ENCODE measurements around the gene RNF121. TPM values are rescaled to one million over a fixed set of nuclear protein-coding genes. Genes with fewer than 3 reads are reported as not detected.
"Not testable (repeated sequence)": the region's sequence is repeated elsewhere in the genome, so short reads cannot be mapped to it uniquely, and the experiment has no call there.

The RNF121 gene
- total RNA-seq: 48.3 to 55.4 TPM (median 52.2 TPM) in 3 replicates

DNA sequence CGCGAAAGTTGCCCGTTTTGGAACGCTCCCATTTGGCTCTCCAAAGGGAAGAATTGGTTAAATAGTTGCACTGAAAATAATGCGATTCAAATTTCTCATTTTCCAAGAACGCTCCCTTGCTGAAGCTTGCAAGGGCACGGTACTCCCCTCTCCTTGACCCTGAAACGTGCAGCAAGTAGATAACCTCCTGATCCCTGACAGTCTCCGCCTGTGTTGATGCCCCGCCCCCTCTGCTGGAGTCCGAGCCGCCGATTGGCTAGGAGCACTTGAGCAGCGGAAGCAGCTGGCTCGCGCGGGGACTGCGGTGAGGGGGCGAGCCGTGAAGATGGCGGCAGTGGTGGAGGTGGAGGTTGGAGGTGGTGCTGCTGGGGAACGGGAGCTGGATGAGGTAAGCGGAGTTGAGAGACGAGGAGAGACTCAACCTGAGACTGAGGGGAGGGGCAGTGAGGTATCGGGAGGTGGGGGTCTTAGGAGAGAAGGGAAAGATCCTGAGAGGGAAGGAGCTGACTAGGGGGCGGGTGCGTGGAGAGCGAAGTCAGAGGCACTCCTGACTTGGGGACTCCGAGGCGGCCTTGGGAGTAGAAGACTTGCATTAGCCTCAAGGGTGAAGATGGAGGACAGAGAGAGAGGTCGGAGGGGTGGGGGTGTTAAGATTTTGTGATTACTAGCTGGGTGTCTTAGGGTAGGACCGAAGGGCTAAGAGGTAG, at the start of gene RNF121:
RNF121 (plus strand) TSS at position 310 of the 707 bp plus-strand sequence; CDS start at position 326, 16 bp downstream.
- peak within 1 kb of the TSS; percentile 93 for H3K4me3 Mint-ChIP-seq
- H3K4me1 Mint-ChIP-seq: peaks cover 26% of the 10 kb centered on the region
- peaks cover 3% of the 10 kb centered on the region for H3K36me3 Mint-ChIP-seq
- peak; percentile 94 to 95 for DNase-seq (ENCODE audit: low spot score in 2 of 2, unreplicated experiment in 2 of 2)
- H3K27ac Mint-ChIP-seq: peak within 1 kb of the TSS; percentile 97
- TF ChIP-seq, protein P1, sequence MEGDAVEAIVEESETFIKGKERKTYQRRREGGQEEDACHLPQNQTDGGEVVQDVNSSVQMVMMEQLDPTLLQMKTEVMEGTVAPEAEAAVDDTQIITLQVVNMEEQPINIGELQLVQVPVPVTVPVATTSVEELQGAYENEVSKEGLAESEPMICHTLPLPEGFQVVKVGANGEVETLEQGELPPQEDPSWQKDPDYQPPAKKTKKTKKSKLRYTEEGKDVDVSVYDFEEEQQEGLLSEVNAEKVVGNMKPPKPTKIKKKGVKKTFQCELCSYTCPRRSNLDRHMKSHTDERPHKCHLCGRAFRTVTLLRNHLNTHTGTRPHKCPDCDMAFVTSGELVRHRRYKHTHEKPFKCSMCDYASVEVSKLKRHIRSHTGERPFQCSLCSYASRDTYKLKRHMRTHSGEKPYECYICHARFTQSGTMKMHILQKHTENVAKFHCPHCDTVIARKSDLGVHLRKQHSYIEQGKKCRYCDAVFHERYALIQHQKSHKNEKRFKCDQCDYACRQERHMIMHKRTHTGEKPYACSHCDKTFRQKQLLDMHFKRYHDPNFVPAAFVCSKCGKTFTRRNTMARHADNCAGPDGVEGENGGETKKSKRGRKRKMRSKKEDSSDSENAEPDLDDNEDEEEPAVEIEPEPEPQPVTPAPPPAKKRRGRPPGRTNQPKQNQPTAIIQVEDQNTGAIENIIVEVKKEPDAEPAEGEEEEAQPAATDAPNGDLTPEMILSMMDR (IDR thresholded peaks at IDR 0.05; ENCODE audit: unreplicated experiment): no peak
- no peaks in the 10 kb centered on the region for H3K9me3 Mint-ChIP-seq
- H3K27me3 Mint-ChIP-seq (ENCODE audit: low read depth): no peaks in the 10 kb centered on the region

DNA sequence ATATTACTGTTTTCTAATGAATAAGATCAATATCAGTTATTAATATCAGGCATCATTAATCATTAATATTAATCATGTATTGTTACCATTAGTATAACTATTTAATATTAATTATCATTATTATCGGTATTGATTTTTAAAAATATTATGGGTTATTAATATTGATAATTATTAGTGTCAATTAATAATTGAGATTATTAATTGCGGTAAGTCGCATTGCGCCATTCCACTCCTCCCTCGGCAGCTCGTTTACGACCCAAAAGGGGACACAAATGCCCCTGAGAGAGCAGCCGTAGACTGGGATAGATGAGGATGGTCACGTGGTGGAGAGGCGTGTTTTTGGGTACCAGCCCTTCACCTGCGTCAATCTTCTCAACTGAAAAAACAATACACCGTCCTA, 43.0 kb upstream of the RNF121 start:
- Mint-ChIP-seq H3K36me3 (peaks cover 23% of the 10 kb centered on the region), H3K9me3 (peaks cover 16% of the 10 kb centered on the region)
- not testable (repeated sequence) for H3K27me3 Mint-ChIP-seq (ENCODE audit: low read depth); DNase-seq (ENCODE audit: low spot score in 2 of 2, unreplicated experiment in 2 of 2); H3K4me3 Mint-ChIP-seq; H3K4me1 Mint-ChIP-seq; H3K27ac Mint-ChIP-seq

GRCh38 chr11:71888335-71889010, 40.4 kb upstream of the RNF121 start:
- peaks cover 27% of the 10 kb centered on the region for H3K36me3 Mint-ChIP-seq
- H3K4me3 Mint-ChIP-seq; H3K4me1 Mint-ChIP-seq; H3K27me3 Mint-ChIP-seq (ENCODE audit: low read depth); DNase-seq (ENCODE audit: low spot score in 2 of 2, unreplicated experiment in 2 of 2); H3K27ac Mint-ChIP-seq: not testable (repeated sequence)
- H3K9me3 Mint-ChIP-seq: peaks cover 25% of the 10 kb centered on the region

GRCh38 chr11:71889181-71889872, 39.5 kb upstream of the RNF121 start:
- DNase-seq (ENCODE audit: low spot score in 2 of 2, unreplicated experiment in 2 of 2); H3K4me3 Mint-ChIP-seq; H3K27ac Mint-ChIP-seq; H3K27me3 Mint-ChIP-seq (ENCODE audit: low read depth); H3K4me1 Mint-ChIP-seq: not testable (repeated sequence)
- H3K9me3 Mint-ChIP-seq: peaks cover 32% of the 10 kb centered on the region
- H3K36me3 Mint-ChIP-seq: peaks cover 34% of the 10 kb centered on the region

GRCh38 chr11:71895961-71896360, 32.9 kb upstream of the RNF121 start:
- Mint-ChIP-seq H3K4me1 (no peaks in the 10 kb centered on the region), H3K36me3 (peaks cover 41% of the 10 kb centered on the region), H3K27ac (no peak overlapping the region), H3K27me3 (ENCODE audit: low read depth) (no peaks in the 10 kb centered on the region), H3K4me3 (no peak overlapping the region), H3K9me3 (peaks cover 34% of the 10 kb centered on the region)
- DNase-seq (ENCODE audit: low spot score in 2 of 2, unreplicated experiment in 2 of 2): no peak
- TF ChIP-seq, protein P1 (IDR thresholded peaks at IDR 0.05; ENCODE audit: unreplicated experiment): no peak

DNA sequence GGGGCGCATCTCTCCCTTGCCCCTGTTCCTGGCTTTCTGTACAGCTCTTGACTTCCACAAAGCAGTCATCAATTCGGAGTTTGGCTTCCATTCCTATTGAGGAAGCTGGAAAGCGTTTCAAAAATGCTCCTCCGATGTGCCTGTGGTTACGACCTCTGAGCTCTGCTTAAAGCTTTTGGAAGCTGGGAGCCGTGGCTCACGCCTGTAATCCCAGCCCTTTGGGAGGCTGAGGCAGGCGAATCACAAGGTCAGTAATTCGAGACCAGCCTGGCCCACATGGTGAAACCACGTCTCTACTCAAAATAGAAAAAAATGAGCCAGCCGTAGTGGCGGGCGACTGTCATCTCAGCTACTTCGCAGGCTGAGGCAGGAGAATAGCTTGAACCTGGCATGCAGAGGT, 27.7 kb upstream of the RNF121 start:
- not testable (repeated sequence) for DNase-seq (ENCODE audit: low spot score in 2 of 2, unreplicated experiment in 2 of 2); H3K27ac Mint-ChIP-seq; H3K4me1 Mint-ChIP-seq; H3K27me3 Mint-ChIP-seq (ENCODE audit: low read depth); H3K4me3 Mint-ChIP-seq
- Mint-ChIP-seq H3K9me3 (peaks cover 24% of the 10 kb centered on the region), H3K36me3 (peaks cover 37% of the 10 kb centered on the region)

DNA sequence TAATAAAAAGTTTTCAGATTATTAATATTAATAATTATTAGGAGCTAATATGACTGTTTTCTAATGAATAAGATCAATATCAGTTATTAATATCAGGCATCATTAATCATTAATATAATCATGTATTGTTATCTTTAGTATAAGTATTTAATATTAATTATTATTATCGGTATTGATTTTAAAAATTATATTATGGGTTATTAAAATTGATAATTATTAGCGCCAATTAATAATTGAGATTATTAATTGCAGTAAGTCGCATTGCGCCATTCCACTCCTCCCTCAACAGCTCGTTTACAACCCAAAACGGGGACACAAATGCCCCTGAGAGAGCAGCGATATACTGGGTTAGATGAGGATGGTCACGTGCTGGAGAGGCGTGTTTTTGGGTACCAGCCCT, 20.6 kb upstream of the RNF121 start:
- Mint-ChIP-seq H3K9me3 (peaks cover 13% of the 10 kb centered on the region), H3K36me3 (peaks cover 44% of the 10 kb centered on the region), H3K27me3 (ENCODE audit: low read depth) (no peaks in the 10 kb centered on the region), H3K4me3 (no peak overlapping the region), H3K27ac (no peak overlapping the region), H3K4me1 (no peaks in the 10 kb centered on the region)
- DNase-seq (ENCODE audit: low spot score in 2 of 2, unreplicated experiment in 2 of 2): no peak
- TF ChIP-seq, protein P1 (IDR thresholded peaks at IDR 0.05; ENCODE audit: unreplicated experiment): no peak

- H3K36me3 Mint-ChIP-seq: peaks cover 39% of the 10 kb centered on the region
- H3K4me1 Mint-ChIP-seq; DNase-seq (ENCODE audit: low spot score in 2 of 2, unreplicated experiment in 2 of 2); H3K9me3 Mint-ChIP-seq; H3K4me3 Mint-ChIP-seq; H3K27ac Mint-ChIP-seq; H3K27me3 Mint-ChIP-seq (ENCODE audit: low read depth): not testable (repeated sequence)
Observed at GRCh38 chr11:71910775-71911174, 18.1 kb upstream of the RNF121 start.

- H3K36me3 Mint-ChIP-seq: peaks cover 37% of the 10 kb centered on the region
- not testable (repeated sequence) for H3K27ac Mint-ChIP-seq; H3K4me3 Mint-ChIP-seq; DNase-seq (ENCODE audit: low spot score in 2 of 2, unreplicated experiment in 2 of 2); H3K4me1 Mint-ChIP-seq; H3K9me3 Mint-ChIP-seq; H3K27me3 Mint-ChIP-seq (ENCODE audit: low read depth)
Observed at GRCh38 chr11:71911321-71911985, 17.4 kb upstream of the RNF121 start.

DNA sequence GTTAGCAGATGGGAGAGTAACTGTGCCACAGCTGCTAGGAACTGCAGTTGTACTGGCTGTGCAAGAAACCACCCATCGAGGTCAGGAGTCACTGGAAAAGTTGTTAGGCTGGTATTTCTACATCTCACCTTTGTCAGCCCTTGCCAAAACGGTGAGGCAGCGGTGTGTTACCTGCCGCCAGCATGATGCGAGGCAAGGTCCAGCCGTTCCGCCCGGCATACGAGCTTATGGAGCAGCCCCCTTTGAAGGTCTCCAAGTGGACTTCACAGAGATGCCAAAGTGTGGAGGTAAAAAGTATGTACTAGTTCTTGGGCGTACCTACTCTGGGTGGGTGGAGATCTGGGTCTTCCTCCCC, 16.9 kb upstream of the RNF121 start:
- DNase-seq (ENCODE audit: low spot score in 2 of 2, unreplicated experiment in 2 of 2); H3K4me3 Mint-ChIP-seq; H3K27me3 Mint-ChIP-seq (ENCODE audit: low read depth); H3K4me1 Mint-ChIP-seq; H3K9me3 Mint-ChIP-seq; H3K27ac Mint-ChIP-seq: not testable (repeated sequence)
- H3K36me3 Mint-ChIP-seq: peaks cover 34% of the 10 kb centered on the region

All from mesothelial cell of epicardium (in vitro differentiated cells).